ENCODE results near the gene RRBP1.

DNA sequence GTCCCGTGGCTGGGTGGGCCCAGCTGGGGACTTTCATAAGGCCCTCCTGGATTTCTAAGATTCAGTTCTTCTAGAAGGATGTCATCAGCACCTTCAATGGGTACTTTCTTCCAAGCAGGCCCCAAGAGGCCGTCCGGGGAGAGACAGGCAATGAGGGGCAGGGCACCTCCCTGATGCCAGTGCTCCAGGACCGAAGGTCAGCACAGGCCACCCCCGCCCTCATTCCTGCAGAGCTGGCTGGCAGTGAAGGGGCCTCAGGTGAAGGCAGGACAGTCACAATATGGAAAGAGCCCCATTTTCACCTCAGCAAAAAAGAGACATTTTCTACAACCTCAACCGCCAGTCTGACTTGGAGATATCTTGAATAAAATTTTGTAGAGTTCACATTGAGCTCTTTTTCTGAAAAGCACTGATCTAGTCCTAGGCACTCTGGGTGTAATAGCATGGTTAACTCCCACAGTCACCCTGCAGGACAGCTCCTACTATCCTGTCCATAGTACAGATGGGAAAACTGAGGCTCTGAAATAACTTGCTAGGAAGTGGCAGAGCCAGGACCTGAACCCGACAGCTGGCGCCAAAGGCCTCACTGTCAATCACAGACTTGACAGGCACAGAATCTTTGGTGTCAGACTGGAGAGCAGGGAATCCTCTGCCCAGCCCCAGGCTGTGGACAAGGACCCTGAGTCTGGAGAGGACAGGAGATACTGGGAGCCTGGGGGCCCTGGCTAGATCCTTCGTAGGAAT lies 50.3 kb downstream of the RRBP1 start:
- no peak for TF ChIP-seq CTCF (IDR thresholded peaks at IDR 0.05; ENCODE audit: extremely low read depth in 1 of 2, insufficient read depth in 1 of 2, low read depth in 1 of 2, low read length in 2 of 2)
- no peak for TF ChIP-seq MAX (IDR thresholded peaks at IDR 0.05; ENCODE audit: insufficient read depth, insufficient read length)
- no peak for TF ChIP-seq POLR2A (IDR thresholded peaks at IDR 0.05; ENCODE audit: low read depth, low read length)
- TF ChIP-seq EZH2 (IDR thresholded peaks at IDR 0.05; ENCODE audit: borderline replicate concordance, low read depth, low read length, severe bottlenecking) = no peak
- TF ChIP-seq FOS (IDR thresholded peaks at IDR 0.05; ENCODE audit: borderline replicate concordance, insufficient read depth, low read length) = no peak
- no peak for TF ChIP-seq MYC (IDR thresholded peaks at IDR 0.05; ENCODE audit: low read depth, low read length)
- TF ChIP-seq POLR2AphosphoS5 (IDR thresholded peaks at IDR 0.05; ENCODE audit: insufficient read depth, low read depth, low read length) = no peak
- TF ChIP-seq JUN (IDR thresholded peaks at IDR 0.05; ENCODE audit: borderline replicate concordance, insufficient read depth, insufficient read length, low read depth) = no peak
- no peak for TF ChIP-seq GATA2 (IDR thresholded peaks at IDR 0.05; ENCODE audit: insufficient read depth, insufficient read length, low read depth, low read length)
